ENCODE results near the gene HEATR5A.
"Not testable (repeated sequence)": the region's sequence is repeated elsewhere in the genome, so short reads cannot be mapped to it uniquely, and the experiment has no call there.

HEATR5A gene

DNA sequence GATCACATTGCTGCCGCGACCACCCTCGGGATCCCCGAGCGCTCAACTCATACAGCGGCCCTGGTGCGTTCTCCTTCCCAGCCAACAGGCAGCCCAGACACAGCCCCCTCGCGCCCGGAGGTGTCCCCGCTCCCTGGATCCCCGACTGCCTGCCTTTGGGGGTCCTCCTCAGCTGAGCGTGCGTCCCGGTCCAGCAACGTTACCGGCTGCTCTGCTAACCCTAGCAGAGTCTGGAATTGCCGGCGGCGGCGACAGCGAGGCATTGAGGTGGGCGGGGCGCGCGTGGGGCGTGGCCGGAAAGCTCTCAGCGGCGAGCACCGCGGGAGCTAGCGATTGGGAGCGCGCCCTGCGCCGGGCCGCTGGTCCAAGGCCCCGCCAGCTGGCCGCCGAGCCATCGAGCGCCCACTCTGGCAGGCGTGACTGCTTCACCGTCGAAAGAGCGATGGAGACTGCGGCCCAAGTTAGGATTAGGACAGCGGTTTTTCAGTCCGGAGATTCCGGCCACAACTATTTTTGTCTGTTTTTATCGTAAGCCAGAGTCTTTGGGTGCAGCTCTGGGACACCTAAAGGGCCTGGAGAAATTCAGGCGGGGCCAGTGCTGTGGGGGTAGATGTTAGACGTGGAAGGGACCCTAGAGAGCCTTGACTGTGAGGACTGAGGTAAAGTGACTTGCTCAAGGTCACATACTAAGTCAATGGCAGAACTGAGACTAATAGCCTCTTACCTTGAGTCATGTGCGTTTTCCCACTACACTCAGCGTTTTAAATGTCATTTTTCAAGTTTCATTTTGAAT, at the start of gene HEATR5A:
TSS of gene HEATR5A (minus strand) at position 232 of the 793 bp plus-strand sequence. CDS start 17,575 bp downstream, outside the sequence.
- peak; percentile 88 to 92 for DNase-seq

DNA sequence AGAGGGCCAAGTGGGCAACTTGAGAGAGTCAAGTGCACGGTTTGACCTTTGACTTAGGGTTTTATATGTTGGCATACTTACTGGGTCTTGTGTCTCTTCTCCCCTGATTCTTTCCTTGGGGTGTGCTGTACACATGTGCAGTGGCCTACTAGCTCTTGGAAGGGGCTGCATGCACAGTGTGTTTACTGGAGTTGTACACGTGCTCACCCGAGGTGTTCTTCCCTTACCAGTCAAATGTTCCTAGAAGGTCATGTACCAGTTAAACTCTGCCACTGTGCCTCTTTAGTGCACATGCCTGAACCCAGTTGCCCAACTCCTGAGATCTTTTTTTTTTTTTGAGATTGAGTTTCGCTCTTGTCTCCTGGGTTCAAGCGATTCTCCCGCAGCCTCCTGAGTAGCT, 46.2 kb upstream of the HEATR5A start:
- no peak for DNase-seq

DNA sequence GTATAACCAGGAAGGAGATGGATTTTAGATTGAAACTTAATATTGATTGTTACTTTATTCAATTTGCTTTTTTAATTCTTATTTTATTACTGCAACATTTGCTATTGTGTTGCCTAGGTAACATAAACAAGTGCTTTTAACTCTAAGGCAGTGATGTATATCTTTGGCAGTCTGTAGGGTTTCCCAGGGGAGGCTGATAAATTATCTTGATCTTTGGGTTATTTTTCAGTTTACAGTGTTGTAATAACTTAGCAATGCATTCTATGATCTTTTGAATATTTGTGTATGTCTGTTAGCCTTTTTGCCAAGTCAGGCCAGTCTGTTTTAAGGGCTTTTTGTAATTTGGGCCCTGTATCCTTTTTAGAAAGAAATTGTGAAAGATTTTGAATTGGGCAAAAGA, 44.8 kb upstream of the HEATR5A start:
- DNase-seq, result no peak

DNA sequence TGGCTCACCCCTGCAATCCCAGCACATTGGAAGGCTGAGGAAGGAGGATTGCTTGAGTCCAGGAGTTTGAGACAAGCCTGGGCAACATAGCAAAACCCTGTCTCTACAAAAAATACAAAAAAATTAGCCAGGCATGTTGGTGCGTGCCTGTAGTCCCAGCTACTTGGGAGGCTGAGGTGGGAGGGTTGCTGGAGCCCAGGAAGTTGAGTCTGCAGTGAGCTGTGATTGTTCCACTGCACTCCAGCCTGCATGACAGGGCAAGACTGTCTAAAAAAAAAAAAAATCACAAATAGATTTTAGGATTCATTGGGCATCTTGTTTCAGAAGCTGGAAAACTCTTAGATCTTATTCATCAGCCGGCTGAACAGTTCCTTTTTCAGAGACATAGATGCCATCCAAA, 42.1 kb upstream of the HEATR5A start:
- not testable (repeated sequence) for DNase-seq

DNA sequence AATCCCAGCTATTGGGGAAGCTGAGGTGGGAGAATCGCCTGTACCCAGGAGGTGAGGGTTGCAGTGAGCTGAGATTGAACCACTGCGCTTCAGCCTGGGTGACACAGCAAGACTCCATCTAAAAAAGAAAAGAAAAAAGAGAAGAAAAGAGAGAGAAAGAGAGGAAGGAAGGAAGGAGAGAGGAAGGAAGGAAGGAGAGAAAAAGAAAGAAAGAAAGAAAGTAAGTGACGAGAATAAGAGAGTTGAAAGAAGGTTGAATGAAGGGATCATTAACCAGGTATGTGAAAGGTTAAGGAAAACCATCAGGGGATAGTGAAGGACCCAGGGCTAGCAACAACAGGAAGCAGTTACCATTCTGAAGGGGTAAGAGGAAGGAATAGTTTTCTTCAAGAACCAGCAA, 41.2 kb upstream of the HEATR5A start:
- DNase-seq, result no peak

DNA sequence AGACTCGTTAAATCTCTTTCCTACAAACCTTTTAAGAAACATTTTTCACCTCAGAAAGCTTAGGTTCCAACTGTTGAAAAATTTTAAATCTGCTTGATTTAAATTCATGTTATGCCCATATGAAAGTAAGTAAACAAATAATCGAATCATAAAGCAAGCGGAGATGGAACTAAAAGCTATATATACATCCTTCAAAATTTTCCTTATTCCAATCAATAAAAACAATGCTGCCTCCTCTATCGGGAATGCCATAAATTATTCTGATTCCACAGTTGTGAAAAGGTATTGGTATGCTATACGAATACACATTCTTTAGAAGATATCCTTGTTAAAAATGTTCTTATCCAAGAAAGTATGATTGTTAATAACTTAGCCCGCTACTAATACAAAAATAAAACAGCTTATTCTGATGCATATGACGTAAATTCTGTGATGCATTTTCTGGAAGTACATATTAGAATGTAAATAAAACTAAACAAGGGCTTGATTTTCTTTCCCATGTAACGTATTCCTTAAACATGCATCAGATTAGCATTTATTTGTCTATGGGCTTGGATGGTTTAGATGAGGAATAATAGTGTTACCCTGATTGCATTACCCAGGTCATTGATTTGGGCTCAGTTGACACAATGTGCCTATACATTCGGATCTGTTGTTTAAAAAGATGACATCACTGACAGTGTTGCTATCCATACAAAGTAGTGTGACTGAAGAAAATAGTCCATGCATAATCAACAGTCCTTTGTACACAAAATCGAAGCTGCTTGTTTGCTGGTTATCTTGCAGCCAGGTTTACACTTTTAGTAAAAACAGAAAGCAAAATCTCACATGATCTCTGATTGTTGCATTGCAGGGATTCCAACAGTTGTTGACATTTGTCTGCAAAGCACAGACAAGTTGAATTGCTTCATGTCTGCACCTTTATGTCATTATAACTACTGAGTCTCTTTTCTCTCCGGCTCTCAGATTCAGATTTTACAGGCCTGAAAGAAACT, 37.6 kb upstream of the HEATR5A start:
- no peak for DNase-seq

DNA sequence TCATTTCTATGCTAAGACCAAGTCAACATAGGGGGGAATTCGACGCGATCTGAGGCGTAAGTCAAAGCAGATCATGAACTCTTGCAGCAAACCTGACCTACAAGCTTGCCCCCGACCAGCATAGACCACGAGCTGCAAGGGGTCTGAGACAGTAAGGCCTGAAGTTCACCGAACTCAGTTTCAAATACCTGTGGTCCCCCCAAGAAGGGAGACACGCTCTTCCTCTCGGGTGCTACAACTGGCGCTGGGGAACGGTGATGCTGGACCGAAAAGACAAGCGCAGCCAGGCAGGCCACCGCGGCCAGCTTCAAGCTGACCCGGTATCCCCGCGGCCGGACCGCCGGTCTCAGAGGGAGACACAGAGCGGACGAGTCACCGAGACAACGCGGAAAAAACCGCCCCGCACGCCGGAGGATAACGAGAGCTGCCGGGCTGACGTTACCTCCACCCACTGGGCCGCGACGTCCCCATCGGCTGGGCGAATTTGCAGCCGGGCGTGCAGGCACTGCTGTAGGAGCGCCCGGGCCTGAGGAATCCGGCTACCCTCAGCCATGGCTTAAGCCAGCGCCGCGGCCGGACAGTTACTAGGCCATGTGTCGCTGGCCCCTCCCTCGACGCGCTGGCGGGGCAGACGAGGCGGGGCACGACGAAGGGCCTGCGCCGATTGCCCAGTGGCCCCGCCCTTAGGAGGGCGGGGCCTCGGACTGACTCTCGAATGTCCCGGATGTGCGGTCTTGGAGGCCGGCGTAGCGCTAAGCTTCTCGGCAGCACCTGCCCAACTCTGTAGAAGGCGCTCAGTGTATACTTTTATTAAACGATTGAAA, 36.7 kb upstream of the HEATR5A start, which contains the start of gene DTD2:
TSS of gene DTD2 (minus strand) at position 666 of the 824 bp plus-strand sequence. CDS start at position 553, 113 bp downstream.
- DNase-seq, result peak; percentile 91 to 94

DNA sequence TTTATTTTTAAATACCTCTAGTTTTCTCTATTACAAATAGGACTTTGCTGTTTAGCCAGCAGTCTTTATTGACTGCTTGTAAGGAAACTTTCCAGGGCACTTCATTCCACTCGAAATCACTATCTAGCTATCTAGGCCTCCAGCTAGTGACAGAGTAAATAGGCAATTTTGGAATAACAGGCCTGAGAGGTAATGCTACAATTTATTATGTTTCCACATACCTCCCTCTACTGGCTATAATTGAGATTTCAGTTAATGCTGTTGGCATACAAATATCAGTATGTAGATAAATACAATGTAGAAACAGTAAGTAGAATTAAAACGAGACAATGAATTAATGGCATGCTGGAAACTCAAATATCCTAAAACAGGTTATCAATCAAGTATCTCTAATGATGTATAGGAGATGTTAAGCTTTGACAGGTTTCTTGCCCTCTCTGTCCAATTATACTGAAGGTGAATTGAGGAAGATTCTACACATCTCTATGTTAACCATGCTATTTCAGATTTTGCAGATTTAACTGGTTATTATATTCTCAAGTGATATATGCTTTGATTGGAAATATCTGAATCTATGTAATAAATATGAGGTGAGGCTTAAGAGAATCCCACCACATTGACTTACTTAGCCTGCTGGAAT, 29.7 kb upstream of the HEATR5A start:
- DNase-seq, result no peak

DNA sequence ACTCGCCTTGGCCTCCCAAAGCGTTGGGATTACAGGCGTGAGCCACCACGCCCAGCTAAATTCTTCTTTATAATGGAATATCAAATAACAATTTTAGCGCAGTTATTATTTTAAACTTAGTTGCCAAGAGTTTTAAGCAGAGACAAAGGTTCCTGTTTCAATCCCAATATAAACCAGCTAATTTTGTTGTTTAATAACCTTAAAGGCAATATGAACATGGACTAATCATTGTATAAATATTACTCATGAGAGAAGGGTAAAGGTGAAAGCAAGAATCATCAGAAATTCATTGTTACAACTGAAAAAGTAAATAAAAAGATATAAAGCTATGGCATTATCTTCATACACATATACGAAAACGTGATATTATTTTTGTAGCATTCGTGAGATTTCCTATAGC, 28.8 kb upstream of the HEATR5A start:
- DNase-seq, result no peak

DNA sequence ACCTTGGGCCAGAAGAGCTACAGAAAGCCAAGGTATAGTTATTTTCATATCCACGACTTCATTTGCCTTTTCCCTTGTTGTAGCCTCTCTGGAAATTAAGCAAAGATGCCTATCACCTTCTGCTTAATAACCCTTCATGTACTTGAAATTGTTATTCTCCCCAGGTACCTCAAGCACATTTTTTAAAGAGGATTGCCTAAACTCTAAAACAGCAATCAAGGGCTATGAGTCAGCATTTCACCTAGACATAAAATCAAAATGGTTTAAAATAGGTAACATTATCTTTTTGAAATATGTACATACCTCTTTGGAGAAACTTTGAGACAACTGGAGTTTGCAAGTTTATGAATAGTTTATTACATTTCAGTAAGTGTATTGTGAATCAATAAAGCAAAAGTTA, 25.4 kb upstream of the HEATR5A start:
- no peak for DNase-seq

DNA sequence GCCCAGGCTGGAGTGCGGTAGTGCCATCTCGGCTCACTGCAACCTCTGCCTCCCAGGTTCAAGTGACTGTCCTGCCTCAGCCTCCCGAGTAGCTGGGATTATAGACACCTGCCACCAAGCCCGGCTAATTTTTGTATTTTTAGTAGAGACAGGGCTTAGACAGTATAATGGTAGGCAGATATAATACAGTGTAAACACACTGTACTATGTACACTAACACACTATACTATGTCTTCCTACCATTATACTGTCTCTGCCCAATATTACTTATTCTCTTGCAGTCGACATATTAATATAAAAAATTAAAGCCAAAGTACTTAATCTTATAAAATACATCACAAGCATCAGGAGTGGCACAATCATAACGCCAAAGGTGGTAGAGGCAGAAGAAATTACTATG, 21.9 kb upstream of the HEATR5A start:
- DNase-seq, result no peak

DNA sequence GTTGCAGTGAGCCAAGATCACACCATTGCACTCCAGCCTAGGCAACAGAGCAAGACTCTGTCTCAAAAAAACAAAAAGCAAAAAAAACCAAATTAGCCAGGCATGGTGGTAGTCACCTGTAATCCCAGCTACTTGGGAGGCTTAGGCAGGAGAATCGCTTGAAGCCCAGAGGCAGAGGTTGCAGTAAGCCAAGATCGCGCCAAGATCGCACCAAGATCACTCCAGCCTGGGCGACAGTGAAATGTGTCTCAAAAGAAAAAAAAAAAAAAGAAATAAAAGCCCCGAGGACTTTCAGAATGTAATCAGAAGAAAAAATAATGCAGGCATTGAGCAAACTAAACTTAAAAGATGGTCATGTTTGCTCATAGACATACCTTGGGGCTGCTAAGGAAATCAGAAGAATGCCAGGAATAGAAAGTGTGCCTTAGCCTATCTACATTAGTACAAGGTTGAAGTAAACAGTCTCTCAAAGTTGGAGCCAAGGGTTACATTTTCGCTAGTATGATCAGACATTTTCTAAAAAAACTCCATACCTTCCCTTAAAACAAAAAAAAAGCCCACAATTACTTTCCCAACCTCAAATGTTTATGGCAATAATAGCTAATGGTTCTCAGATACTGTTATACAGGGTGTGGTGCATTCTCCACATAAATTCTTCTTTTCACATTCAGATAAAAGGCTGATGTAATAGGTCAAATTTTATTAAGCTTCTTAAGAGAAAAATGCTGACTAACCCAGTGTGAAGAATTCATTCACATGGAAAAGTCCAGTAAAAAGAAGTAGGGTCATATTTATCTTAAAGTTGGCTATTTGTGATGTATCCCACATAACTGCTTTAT, 21.1 kb upstream of the HEATR5A start:
- no peak for DNase-seq

- DNase-seq, result no peak
These were observed 19.9 kb upstream of the HEATR5A start for GRCh38 chr14:31440280-31440679.

DNA sequence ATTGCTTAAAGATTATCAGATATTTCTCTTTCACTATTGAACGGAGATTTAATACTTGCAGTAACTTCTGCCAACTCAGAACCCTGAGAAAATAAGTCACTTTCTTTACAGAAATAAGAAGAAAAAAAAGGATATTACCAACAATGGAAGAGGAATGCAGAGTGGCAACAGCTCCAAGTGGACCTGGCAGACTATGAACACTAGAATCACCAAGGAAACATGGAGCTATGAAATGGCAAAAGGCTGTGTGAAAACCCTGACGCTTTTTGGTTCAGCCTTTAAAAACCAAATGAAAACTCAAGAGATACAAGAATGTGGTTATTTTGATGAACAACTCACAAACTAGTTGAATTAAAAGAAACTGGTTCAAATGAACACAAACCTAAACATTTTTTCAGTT, 19.2 kb upstream of the HEATR5A start:
- no peak for DNase-seq

DNA sequence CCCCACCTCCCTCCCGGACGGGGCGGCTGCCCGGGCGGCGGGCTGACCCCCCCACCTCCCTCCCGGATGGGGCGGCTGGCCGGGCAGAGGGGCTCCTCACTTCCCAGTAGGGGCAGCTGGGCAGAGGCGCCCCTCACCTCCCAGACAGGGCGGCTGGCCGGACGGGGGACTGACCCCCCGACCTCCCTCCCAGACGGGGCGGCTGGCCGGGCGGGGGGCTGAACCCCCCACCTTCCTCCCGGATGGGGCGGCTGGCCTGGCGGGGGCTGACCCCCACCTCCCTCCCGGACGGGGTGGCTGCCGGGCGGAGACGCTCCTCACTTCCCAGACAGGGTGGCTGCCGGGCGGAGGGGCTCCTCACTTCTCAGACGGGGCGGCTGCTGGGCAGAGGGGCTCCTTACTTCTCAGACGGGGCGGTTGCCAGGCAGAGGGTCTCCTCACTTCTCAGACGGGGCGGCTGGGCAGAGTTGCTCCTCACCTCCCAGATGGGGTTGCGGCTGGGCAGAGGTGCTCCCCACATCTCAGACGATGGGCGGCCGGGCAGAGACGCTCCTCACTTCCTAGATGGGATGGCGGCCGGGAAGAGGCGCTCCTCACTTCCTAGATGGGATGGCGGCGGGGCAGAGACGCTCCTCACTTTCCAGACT, 16.8 kb upstream of the HEATR5A start:
- DNase-seq, result not testable (repeated sequence)

DNA sequence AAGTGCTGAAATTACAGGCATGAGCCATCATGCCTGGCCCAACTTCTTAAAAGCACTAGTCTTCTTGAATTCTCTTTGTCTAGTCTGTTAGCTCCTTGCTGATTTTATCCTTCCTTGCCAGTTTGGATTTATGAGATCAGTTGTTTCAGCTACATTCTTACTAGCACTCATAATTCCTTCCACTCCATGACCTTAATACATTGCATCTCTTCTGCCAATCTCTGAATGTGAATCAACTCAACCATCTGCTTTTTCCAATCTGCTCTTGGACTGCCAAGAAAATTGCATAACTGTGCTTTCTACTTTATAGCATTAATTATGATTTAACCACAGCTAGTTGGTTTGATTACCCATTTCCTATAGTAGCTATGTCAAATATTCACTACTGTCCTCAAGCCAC, 14.9 kb upstream of the HEATR5A start:
- no peak for DNase-seq

- DNase-seq, result no peak
These were observed 10.4 kb upstream of the HEATR5A start for GRCh38 chr14:31430634-31431264.

DNA sequence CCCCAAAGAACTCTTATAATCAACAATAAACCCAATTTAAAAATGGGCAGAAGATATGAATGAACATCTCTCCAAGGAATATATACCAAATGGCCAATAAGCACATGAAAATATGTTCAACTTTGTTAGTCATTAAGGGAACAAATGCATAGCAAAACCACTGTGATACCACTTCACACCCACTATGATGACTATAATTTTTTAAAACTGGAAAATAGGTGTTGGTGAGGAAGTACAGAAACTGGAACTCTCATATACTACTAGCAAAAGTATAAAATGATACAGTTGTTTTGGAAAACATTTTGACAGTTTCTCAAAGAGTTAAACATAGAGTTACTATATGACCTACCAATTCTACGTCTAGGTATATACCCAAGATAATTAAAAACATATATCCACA, 9.4 kb upstream of the HEATR5A start:
- no peak for DNase-seq

DNA sequence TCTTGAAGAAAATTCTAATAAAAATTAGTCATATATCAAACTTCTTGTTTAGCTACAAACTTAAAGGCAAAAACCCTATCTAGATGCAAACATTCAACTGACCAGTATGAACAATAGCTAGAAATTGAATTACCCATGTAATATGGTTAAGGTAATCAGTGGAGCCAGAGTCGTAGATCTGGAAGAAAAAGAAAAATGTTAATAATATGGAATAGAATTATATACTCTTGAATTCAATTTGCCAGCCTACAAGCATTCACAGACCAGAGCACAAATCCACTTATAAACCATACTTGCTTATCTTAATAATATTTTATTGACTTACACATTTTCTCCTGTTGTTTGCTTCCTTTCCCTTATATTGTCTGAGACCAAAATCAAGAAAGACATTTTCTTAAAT, 7.7 kb upstream of the HEATR5A start:
- no peak for DNase-seq

- no peak for DNase-seq
These were observed 6.3 kb upstream of the HEATR5A start for GRCh38 chr14:31426663-31427062.

All from activated CD4-positive, alpha-beta T cell treated with anti-CD3 and anti-CD28 coated beads for 4 hours (primary cell).